H4 (cell line): ENCODE measurements around the gene EPB41L5. TPM values are rescaled to one million over a fixed set of nuclear protein-coding genes. Genes with fewer than 3 reads are reported as not detected.
"Not testable (repeated sequence)": the region's sequence is repeated elsewhere in the genome, so short reads cannot be mapped to it uniquely, and the experiment has no call there.

Experiments
- DNase-seq: peaks from one replicate; pipeline ENCODE4 v3.0.0-alpha.2; 2015; ENCODE audit warnings: low spot score
- total RNA-seq: library from RNA; depleted of rRNA; stranded (reverse); fragments of >200 nt; shearing (Covaris generic); gene quantifications from 2 replicates; pipeline ENCODE4 v1.2.3, GENCODE V29; 2014

Gene EPB41L5
- total RNA-seq, 1 experiment from 2014 or later, result 6.6 TPM

GRCh38 chr2:120029672-120030640 lies 17.1 kb downstream of the EPB41L5 start:
- DNase-seq, result no peak

DNA sequence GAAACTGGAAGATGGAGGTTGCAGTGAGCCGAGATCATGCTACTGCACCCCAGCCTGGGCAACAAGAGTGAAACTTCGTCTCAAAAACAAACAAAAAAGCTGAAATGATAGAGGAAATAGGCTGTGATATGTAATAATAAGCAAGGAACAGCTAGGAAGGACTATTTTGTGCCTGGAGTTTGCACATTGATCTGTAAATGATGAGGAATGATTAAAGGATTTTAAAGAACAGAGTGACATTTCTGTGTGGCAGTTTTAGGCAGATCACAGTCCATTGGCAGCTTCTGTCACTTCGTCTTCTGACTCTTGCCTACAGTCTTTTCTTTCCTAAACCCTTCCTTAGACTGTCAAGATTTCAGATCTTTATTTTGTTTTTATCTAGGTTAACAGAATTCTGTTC lies 19.4 kb downstream of the EPB41L5 start:
- no peak for DNase-seq

GRCh38 chr2:120034027-120034426 lies 21.1 kb downstream of the EPB41L5 start:
- DNase-seq, result no peak

DNA sequence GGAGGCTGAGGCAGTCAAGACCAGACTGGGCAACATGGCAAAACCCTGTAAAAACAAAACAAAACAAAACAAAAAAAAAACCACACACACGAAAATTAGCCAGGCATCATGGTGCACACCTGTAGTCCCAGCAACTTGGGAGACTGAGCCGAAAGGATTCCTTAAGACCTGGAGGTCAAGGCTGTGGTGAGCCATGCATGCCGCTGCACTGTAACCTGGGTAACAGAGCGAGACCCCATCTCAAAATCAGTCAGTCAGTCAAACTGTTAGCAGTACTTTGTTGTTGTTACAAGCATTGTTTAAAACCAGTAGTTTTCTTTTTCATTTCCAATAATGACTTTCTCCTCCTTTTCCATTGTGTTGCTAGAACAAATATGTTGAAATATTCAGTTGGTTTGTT lies 21.7 kb downstream of the EPB41L5 start:
- no peak for DNase-seq

DNA sequence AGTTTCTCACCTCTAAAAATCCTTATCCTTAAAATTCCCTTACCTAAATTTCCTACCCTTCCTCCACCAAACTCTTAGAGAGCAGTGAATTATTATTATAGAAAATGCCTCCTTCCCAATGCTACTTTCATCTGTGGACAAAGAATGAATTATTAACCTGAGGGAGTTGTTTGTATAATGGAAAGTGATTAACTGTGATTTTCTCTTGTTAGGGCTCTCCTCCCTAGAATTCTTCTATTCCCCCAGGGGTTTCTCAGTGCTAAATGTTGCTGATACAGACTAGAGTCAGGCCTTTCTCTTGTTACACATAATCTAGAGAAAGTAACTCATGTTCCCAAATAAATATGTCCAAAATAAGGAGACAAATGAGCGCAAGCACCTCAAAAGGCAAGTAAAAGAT lies 23.3 kb downstream of the EPB41L5 start:
- DNase-seq, result no peak

- no peak for DNase-seq
Observed at GRCh38 chr2:120037995-120038541, 25.2 kb downstream of the EPB41L5 start.

GRCh38 chr2:120042359-120042758 lies 29.5 kb downstream of the EPB41L5 start:
- no peak for DNase-seq

GRCh38 chr2:120044336-120044735 lies 31.5 kb downstream of the EPB41L5 start:
- no peak for DNase-seq

GRCh38 chr2:120045775-120046174 lies 32.9 kb downstream of the EPB41L5 start:
- not testable (repeated sequence) for DNase-seq

DNA sequence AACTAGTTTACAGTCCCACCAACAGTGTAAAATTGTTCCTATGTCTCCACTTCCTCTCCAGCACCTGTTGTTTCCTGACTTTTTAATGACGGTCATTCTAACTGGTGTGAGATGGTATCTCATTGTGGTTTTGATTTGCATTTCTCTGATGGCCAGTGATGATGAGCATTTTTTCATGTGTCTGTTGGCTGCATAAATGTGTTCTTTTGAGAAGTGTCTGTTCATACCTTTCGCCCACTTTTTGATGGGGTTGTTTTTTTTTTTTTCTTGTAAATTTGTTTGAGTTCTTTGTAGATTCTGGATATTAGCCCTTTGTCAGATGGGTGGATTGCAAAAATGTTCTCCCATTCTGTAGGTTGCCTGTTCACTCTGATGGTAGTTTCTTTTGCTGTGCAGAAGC lies 33.4 kb downstream of the EPB41L5 start:
- DNase-seq, result not testable (repeated sequence)

DNA sequence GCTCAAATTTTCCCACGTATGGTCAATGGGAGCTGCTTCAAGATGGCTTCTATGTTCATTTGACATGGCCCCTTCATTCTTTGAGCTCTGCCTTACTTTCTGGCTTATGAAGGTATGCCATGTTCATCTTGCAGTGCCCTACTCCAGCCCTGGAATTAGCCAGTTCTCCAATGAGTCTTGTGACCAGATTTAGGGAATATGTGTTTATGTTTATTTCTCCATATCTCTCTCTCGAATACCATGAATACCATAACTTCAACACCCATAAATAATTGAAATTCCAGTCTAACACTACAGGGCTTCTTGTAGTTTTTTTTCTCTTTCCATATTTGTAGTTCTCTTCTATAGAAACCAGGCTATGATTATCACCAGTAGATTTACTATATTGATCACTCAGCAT lies 39.7 kb downstream of the EPB41L5 start:
- DNase-seq, result no peak

DNA sequence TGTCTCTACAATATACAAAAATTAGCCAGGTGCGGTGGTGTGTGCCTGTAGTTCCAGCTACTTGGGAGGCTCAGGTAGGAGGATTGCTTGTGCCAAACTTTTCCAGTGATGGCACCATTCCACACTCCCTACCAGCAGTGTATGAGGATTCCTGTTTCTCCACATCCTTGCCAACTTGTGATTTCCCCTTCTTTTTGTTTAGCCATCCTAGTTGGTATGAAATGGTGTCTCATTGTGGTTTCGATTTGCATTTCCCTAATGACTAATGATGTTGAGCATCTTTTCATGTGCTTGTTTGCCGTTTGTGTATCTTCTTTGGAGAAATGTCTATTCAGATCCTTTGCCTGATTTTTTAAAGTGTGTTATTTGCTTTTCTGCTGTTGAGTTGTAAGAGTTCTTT lies 41.0 kb downstream of the EPB41L5 start:
- peak; percentile 16 for DNase-seq

DNA sequence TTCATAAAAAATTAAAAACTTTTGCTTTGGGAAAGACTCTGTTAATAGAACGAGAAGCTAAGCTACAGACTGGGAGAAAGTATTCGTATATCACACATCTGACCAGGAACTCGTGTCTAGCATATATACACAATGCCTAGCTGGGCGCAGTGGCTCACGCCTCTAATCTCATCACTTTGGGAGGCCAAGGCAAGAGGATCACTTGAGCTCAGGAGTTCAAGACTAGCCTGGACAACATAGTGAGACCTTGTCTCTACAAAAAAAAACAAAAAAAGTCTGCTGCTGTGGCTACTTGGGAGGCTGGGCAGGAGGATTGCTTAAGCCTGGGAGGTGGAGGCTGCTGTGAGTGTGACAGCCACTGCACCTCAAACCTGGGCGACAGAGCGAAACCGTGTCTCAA lies 46.6 kb downstream of the EPB41L5 start:
- no peak for DNase-seq

DNA sequence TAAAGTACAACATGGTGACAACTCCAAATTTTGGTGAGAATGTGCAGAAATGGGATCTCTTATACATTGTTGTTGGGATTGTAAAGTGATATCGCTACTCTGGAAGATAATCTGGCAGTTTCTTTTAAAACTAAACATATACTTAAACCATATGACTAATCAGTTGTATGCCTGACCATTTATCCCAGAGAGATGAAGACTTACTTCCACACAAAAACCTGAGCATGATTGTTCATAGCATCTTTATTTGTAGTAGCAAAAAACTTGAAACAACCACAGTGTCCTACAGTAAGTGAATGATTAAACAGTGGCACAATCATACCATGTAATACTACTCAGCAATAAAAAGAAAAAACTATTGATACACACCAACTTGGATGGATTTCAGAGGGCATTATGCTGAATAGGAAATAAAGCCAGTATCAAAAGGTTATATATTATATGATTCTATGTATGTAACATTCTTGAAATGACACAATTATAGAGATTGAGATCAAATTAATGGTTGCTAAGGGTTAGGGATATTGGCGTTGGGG lies 47.3 kb downstream of the EPB41L5 start:
- DNase-seq, result no peak

- DNase-seq, result no peak
Observed at GRCh38 chr2:120064664-120065063, 51.8 kb downstream of the EPB41L5 start.

DNA sequence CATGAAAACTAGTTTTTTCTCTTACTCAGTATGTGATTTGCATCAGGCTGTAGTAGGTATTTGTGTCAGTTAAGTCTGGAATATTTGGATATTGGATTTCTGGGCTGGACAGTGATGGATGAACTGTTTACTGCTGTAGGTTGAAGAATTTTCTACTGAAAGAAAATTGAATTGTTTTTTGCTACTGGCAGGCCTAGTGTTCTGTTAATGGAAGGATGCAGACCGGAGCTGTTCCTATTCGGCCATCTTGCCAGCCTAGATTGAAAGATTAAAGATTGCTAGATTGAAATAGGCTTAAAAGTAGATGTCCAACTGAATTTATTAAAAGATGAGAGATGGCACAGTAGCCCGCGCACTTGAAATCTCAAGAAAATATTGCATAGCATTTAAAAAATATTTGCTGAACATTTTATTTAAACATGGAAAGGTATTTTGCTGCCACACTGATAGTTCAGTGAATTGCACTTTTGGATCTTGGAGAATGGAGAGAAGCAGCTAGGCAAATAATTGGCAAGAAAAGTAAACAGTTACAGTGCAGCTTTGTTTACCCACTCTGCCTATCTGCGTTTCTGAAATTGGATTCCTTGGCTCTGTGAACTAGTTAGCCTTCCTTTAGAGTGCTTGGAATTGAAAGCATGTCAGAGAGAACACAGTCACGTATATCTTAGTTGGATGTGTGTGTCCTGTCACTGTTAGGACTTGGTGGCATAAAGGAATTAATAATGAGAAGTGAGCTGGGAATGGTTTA lies 54.1 kb downstream of the EPB41L5 start:
- DNase-seq, result peak; percentile 26

DNA sequence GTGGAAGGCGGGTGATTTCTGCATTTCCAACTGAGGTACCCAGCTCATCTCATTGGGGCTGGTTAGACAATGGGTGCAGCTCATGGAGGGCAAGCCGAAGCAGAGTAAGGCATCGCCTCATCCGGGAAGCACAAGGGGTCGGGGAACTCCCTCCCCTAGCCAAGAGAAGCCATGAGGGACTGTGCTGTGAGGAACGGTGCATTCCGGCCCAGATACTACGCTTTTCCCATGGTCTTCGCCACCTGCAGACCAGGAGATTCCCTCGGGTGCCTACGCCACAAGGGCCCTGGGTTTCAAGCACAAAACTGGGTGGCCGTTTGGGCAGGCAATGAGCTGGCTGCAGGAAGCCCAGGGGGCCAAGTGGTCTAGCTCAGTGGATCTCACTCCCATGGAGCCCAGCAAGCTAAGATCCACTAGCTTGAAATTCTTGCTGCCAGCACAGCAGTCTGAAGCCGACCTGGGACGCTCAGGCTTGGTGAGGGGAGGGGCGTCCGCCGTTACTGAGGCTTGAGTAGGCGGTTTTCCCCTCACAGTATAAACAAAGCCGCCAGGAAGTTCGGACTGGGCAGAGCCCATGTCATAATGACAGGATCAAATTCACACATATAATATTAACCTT lies 55.3 kb downstream of the EPB41L5 start:
- not testable (repeated sequence) for DNase-seq

DNA sequence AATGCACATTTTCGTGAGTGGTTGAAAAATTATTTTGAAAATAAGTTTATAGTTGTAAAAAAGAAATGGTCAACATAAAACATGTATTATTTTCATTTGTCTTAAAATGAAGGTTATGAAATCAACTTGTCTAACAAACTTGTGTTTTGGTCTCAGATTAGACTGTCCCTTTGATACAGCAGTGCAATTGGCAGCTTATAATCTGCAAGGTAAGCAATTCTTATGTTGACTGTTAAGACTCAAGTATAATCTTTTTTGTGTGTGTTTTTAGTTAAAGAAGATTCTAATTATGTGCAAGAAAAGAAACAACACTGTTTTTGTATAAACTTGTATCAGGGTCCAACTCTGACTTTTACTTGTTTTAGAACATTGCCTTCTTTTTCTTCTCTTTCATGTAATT lies 62.7 kb downstream of the EPB41L5 start:
- no peak for DNase-seq

DNA sequence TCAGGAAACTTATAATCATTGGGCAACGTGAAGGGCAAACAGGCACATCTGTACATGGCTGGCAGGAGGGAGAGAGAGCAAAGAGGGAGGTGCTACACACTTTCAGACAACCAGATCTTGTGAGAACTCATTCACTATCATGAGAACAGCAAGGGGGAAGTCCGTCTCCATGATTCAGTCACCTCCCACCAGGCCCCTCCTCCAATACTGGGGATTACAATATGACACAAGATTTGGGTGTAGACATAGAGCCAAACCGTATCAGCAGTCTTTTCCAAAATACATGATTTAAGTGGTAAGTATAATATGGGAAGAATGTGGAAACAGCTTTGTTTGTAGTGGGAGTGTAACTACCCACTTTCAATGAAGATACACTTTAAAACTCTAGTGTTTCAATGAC lies 65.0 kb downstream of the EPB41L5 start:
- DNase-seq, result no peak

- DNase-seq, result no peak
Observed at GRCh38 chr2:120079647-120080046, 66.8 kb downstream of the EPB41L5 start.

DNA sequence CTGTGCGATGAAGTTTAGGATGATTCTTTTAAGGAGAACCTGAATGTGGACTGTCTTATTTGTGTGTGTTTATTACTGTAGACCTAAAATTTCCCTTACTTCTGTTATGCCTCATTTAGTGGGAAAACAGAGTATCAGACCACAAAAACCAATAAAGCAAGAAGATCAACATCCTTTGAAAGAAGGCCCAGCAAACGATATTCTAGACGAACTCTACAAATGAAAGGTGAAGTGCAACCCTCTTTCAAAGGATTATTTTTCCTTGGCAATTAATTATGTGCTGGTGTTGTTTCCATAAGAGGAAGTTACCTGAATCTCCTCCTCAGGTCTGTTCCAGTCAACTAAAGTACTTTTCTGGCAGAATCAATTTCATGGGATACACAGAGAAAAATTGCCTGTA lies 78.6 kb downstream of the EPB41L5 start:
- DNase-seq, result no peak

- no peak for DNase-seq
Observed at GRCh38 chr2:120094795-120095194, 81.9 kb downstream of the EPB41L5 start.
